IPS-20b (cell line): Measurements from ENCODE around the gene TMPRSS5.
"Not testable (repeated sequence)": the region's sequence is repeated elsewhere in the genome, so short reads cannot be mapped to it uniquely, and the experiment has no call there.

Experiments
- H3K27ac ChIP-seq: one replicate; pipeline ENCODE4 v1.5.1; 2013; ENCODE audit warnings: low read length
- H3K27me3 ChIP-seq: 2 replicates; pipeline ENCODE4 v1.6.1; 2013; ENCODE audit warnings: mild to moderate bottlenecking, low read length, inconsistent platforms; ENCODE audit not compliant: insufficient read depth
- H3K36me3 ChIP-seq: 2 replicates; pipeline ENCODE4 v1.6.1; 2013; ENCODE audit warnings: low read depth, mild to moderate bottlenecking, inconsistent platforms, low read length, moderate library complexity; ENCODE audit not compliant: insufficient read depth
- H3K4me1 ChIP-seq: 2 replicates; pipeline ENCODE4 v1.6.1; 2013; ENCODE audit warnings: mild to moderate bottlenecking, control low read depth, inconsistent platforms, low read length, moderate library complexity; ENCODE audit not compliant: insufficient read depth
- H3K4me3 ChIP-seq: 2 replicates; pipeline ENCODE4 v1.5.1; 2013; ENCODE audit warnings: mild to moderate bottlenecking, low read length, inconsistent platforms
- H3K9ac ChIP-seq: 2 replicates; pipeline ENCODE4 v1.6.1; 2013; ENCODE audit warnings: low read depth, mild to moderate bottlenecking, inconsistent platforms, low read length, moderate library complexity
- H3K9me3 ChIP-seq: 2 replicates; pipeline ENCODE4 v1.6.1; 2013; ENCODE audit warnings: mild to moderate bottlenecking, low read depth, low read length, inconsistent platforms; ENCODE audit not compliant: insufficient read depth

TMPRSS5 gene

GRCh38 chr11:113722221-113722620 lies 16.1 kb upstream of the TMPRSS5 start:
- Histone ChIP-seq H3K4me1 (no peaks in the 10 kb centered on the region), H3K36me3 (no peaks in the 10 kb centered on the region)

GRCh38 chr11:113721462-113722066 lies 15.5 kb upstream of the TMPRSS5 start:
- no peaks in the 10 kb centered on the region for H3K36me3 ChIP-seq
- H3K4me3 ChIP-seq = no peak overlapping the region
- no peak overlapping the region for H3K27ac ChIP-seq
- no peaks in the 10 kb centered on the region for H3K27me3 ChIP-seq
- H3K9me3 ChIP-seq = no peaks in the 10 kb centered on the region
- H3K4me1 ChIP-seq = no peaks in the 10 kb centered on the region
- no peak overlapping the region for H3K9ac ChIP-seq

More at GRCh38 chr11:113722221-113722620, 16.1 kb upstream of the TMPRSS5 start:
- no peaks in the 10 kb centered on the region for H3K9me3 ChIP-seq
- H3K4me3 ChIP-seq = no peak overlapping the region
- no peak overlapping the region for H3K27ac ChIP-seq
- no peak overlapping the region for H3K9ac ChIP-seq
- no peaks in the 10 kb centered on the region for H3K27me3 ChIP-seq

- not testable (repeated sequence) for H3K4me1 ChIP-seq, H3K9me3 ChIP-seq, H3K36me3 ChIP-seq, H3K4me3 ChIP-seq, H3K27ac ChIP-seq, H3K27me3 ChIP-seq, H3K9ac ChIP-seq
Observed at GRCh38 chr11:113720478-113720877, 14.4 kb upstream of the TMPRSS5 start.

- H3K36me3 ChIP-seq = no peaks in the 10 kb centered on the region
- no peak overlapping the region for H3K9ac ChIP-seq
- H3K9me3 ChIP-seq = no peaks in the 10 kb centered on the region; the same call in 1 of the 2 replicates
- no peaks in the 10 kb centered on the region for H3K27me3 ChIP-seq
- no peaks in the 10 kb centered on the region for H3K4me1 ChIP-seq
- no peak overlapping the region for H3K4me3 ChIP-seq
- no peak overlapping the region for H3K27ac ChIP-seq
Observed at GRCh38 chr11:113715882-113716625, 9.9 kb upstream of the TMPRSS5 start.

GRCh38 chr11:113715273-113715672 lies 9.2 kb upstream of the TMPRSS5 start:
- Histone ChIP-seq H3K4me3 (no peak overlapping the region), H3K9me3 (no peaks in the 10 kb centered on the region; the same call in 1 of the 2 replicates), H3K36me3 (no peaks in the 10 kb centered on the region), H3K27ac (no peak overlapping the region), H3K9ac (no peak overlapping the region), H3K27me3 (no peaks in the 10 kb centered on the region), H3K4me1 (no peaks in the 10 kb centered on the region)

- Histone ChIP-seq H3K36me3 (no peaks in the 10 kb centered on the region), H3K4me3 (no peak overlapping the region), H3K4me1 (peaks cover 2% of the 10 kb centered on the region; the same call in 1 of the 2 replicates), H3K27me3 (no peaks in the 10 kb centered on the region), H3K9ac (no peak overlapping the region), H3K9me3 (peaks cover 11% of the 10 kb centered on the region; the same call in 1 of the 2 replicates), H3K27ac (no peak overlapping the region)
Observed at GRCh38 chr11:113710989-113711388, 4.9 kb upstream of the TMPRSS5 start.

GRCh38 chr11:113703551-113703950 lies 2.6 kb downstream of the TMPRSS5 start:
- H3K9me3 ChIP-seq, H3K4me3 ChIP-seq, H3K4me1 ChIP-seq, H3K9ac ChIP-seq, H3K27ac ChIP-seq, H3K27me3 ChIP-seq, H3K36me3 ChIP-seq: not testable (repeated sequence)

- Histone ChIP-seq H3K4me1 (peaks cover 4% of the 10 kb centered on the region; the same call in 1 of the 2 replicates), H3K27me3 (no peaks in the 10 kb centered on the region), H3K36me3 (no peaks in the 10 kb centered on the region), H3K9me3 (no peaks in the 10 kb centered on the region), H3K9ac (no peak overlapping the region), H3K27ac (no peak overlapping the region), H3K4me3 (no peak overlapping the region)
Observed at GRCh38 chr11:113701491-113701890, 4.6 kb downstream of the TMPRSS5 start.

GRCh38 chr11:113698515-113698914 lies 7.6 kb downstream of the TMPRSS5 start:
- H3K4me1 ChIP-seq = no peaks in the 10 kb centered on the region
- no peak overlapping the region for H3K9ac ChIP-seq
- H3K4me3 ChIP-seq = no peak overlapping the region
- H3K36me3 ChIP-seq = no peaks in the 10 kb centered on the region
- no peak overlapping the region for H3K27ac ChIP-seq
- no peaks in the 10 kb centered on the region for H3K9me3 ChIP-seq
- H3K27me3 ChIP-seq = no peaks in the 10 kb centered on the region

- Histone ChIP-seq H3K4me3 (no peak overlapping the region), H3K4me1 (no peaks in the 10 kb centered on the region), H3K9ac (no peak overlapping the region), H3K36me3 (no peaks in the 10 kb centered on the region), H3K27ac (no peak overlapping the region), H3K9me3 (no peaks in the 10 kb centered on the region), H3K27me3 (no peaks in the 10 kb centered on the region)
Observed at GRCh38 chr11:113697756-113698407, 8.2 kb downstream of the TMPRSS5 start.

- Histone ChIP-seq H3K4me1 (no peaks in the 10 kb centered on the region), H3K9ac (no peak overlapping the region), H3K36me3 (no peaks in the 10 kb centered on the region), H3K27me3 (no peaks in the 10 kb centered on the region), H3K4me3 (no peak overlapping the region), H3K27ac (no peak overlapping the region), H3K9me3 (no peaks in the 10 kb centered on the region)
Observed at GRCh38 chr11:113697111-113697510, 9.0 kb downstream of the TMPRSS5 start.

GRCh38 chr11:113695207-113695606 lies 10.9 kb downstream of the TMPRSS5 start:
- no peaks in the 10 kb centered on the region for H3K27me3 ChIP-seq
- H3K9ac ChIP-seq = no peak overlapping the region
- no peaks in the 10 kb centered on the region for H3K9me3 ChIP-seq

More at GRCh38 chr11:113695207-113695606, 10.9 kb downstream of the TMPRSS5 start:
- Histone ChIP-seq H3K27ac (no peak overlapping the region), H3K36me3 (no peaks in the 10 kb centered on the region), H3K4me3 (no peak overlapping the region), H3K4me1 (no peaks in the 10 kb centered on the region)
